ENCODE results near the gene RPTOR. TPM values are rescaled to one million over a fixed set of nuclear protein-coding genes. Genes with fewer than 3 reads are reported as not detected.

RPTOR gene
- total RNA-seq, 2 experiments from 2014 or later, result 45.3 to 49.1 TPM

GRCh38 chr17:80738987-80739730, 194.5 kb downstream of the RPTOR start:
- intact Hi-C loops (cut with micrococcal nuclease), result no loop called here
- H3K4me1 Mint-ChIP-seq (ENCODE audit: low read depth), result peaks cover 65% of the 10 kb centered on the region
- H3K9me3 Mint-ChIP-seq, result no peaks in the 10 kb centered on the region
- peak; percentile 35 for ATAC-seq
- CTCF ChIA-PET, result interaction anchor here (0.8 to 1.4 kb wide), 3 partner anchors 21 to 162 kb away, joined by 3 read pairs; no protein-coding TSS in a partner anchor
- TF ChIP-seq CTCF (IDR thresholded peaks at IDR 0.05), result no peak
- peaks cover 32% of the 10 kb centered on the region for H3K36me3 Mint-ChIP-seq (ENCODE audit: low read depth)
- peak overlapping the region; percentile 86 for H3K27ac Mint-ChIP-seq
- H3K4me3 Mint-ChIP-seq, result peak overlapping the region; percentile 54
- H3K27me3 Mint-ChIP-seq, result no peaks in the 10 kb centered on the region
- DNase-seq, result peak; percentile 34
- POLR2A ChIA-PET, result interaction anchor here (1.0 to 1.5 kb wide), 2 partner anchors 31 to 35 kb away, joined by 3 read pairs; no protein-coding TSS in a partner anchor

GRCh38 chr17:80740141-80740540, 195.5 kb downstream of the RPTOR start:
- Mint-ChIP-seq H3K27me3 (no peaks in the 10 kb centered on the region), H3K9me3 (no peaks in the 10 kb centered on the region), H3K27ac (peak overlapping the region; percentile 32), H3K4me1 (ENCODE audit: low read depth) (peaks cover 67% of the 10 kb centered on the region), H3K36me3 (ENCODE audit: low read depth) (peaks cover 30% of the 10 kb centered on the region), H3K4me3 (no peak overlapping the region)
- ChIA-PET POLR2A (no interaction called here), CTCF (interaction anchor here (0.8 kb wide), 1 partner anchor 20 kb away, joined by 3 read pairs; no protein-coding TSS in a partner anchor)
- intact Hi-C loops (cut with micrococcal nuclease), result no loop called here
- ATAC-seq (no peak), DNase-seq (no peak)
- TF ChIP-seq CTCF (IDR thresholded peaks at IDR 0.05), result no peak

- peaks cover 72% of the 10 kb centered on the region for H3K4me1 Mint-ChIP-seq (ENCODE audit: low read depth)
- H3K27me3 Mint-ChIP-seq, result no peaks in the 10 kb centered on the region
- no peaks in the 10 kb centered on the region for H3K9me3 Mint-ChIP-seq
- H3K27ac Mint-ChIP-seq, result peak overlapping the region; percentile 88
- POLR2A ChIA-PET, result interaction anchor here (1.0 to 1.2 kb wide), 2 partner anchors 39 to 150 kb away, joined by 3 read pairs; no protein-coding TSS in a partner anchor
- H3K4me3 Mint-ChIP-seq, result no peak overlapping the region
- TF ChIP-seq CTCF (IDR thresholded peaks at IDR 0.05), result no peak
- CTCF ChIA-PET, result interaction anchor here (1.0 to 1.5 kb wide), 2 partner anchors 38 to 124 kb away, joined by 3 read pairs; no protein-coding TSS in a partner anchor
- DNase-seq, result no peak
- intact Hi-C loops (cut with micrococcal nuclease), result no loop called here
- H3K36me3 Mint-ChIP-seq (ENCODE audit: low read depth), result peaks cover 35% of the 10 kb centered on the region
- no peak for ATAC-seq
These were observed 197.5 kb downstream of the RPTOR start for GRCh38 chr17:80742091-80742490.

- ATAC-seq, result peak; percentile 3
- Mint-ChIP-seq H3K27me3 (no peaks in the 10 kb centered on the region), H3K36me3 (ENCODE audit: low read depth) (peaks cover 41% of the 10 kb centered on the region), H3K9me3 (peaks cover under 1% of the 10 kb centered on the region), H3K4me1 (ENCODE audit: low read depth) (peaks cover 72% of the 10 kb centered on the region), H3K4me3 (peak overlapping the region; percentile 65), H3K27ac (peak overlapping the region; percentile 88)
- ChIA-PET CTCF (interaction anchor here (1.0 to 1.5 kb wide), 2 partner anchors 39 to 123 kb away, joined by 3 read pairs; no protein-coding TSS in a partner anchor), POLR2A (interaction anchor here (1.2 kb wide), 1 partner anchor 149 kb away, joined by 3 read pairs; no protein-coding TSS in a partner anchor)
- DNase-seq, result no peak
- no peak for TF ChIP-seq CTCF (IDR thresholded peaks at IDR 0.05)
- intact Hi-C loops (cut with micrococcal nuclease), result no loop called here
These were observed 198.0 kb downstream of the RPTOR start for GRCh38 chr17:80742581-80743180.

Measured in activated CD8-positive, alpha-beta T cell treated with anti-CD3 and anti-CD28 coated beads for 36 hours (primary cell).